ENCODE measurements around the gene GRAMD2A.
"Not testable (repeated sequence)": the region's sequence is repeated elsewhere in the genome, so short reads cannot be mapped to it uniquely, and the experiment has no call there.

GRAMD2A gene

DNA sequence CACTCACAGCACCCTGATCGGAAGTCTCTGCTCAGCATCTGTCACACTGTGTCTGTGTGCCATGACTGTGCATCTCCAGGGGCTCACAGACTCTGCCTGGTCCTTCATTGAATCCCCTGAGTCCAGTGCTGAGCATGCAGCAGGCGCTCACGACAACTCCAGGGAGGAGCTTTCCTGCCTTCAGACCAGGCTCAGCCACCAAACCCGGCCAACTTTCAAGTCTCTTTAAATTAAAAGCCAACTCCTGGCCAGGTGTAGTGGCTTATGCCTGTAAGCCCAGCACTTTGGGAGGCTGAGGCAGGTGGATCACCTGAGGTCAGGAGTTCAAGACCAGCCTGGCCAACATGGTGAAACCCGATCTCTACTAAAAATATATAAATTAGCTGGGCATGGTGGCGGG lies 24.2 kb downstream of the GRAMD2A start:
- Histone ChIP-seq H3K9me3 (no peaks in the 10 kb centered on the region), H3K4me1 (ENCODE audit: control insufficient read depth in 1 of 2, insufficient read depth in 1 of 2, low read depth in 1 of 2, low read length in 1 of 2) (no peaks in the 10 kb centered on the region), H3K27ac (no peak overlapping the region), H3K36me3 (no peaks in the 10 kb centered on the region), H3K27me3 (peaks cover 9% of the 10 kb centered on the region), H3K4me3 (ENCODE audit: low read depth in 1 of 2, low read length in 1 of 2) (no peak overlapping the region)
- TF ChIP-seq, protein P1, sequence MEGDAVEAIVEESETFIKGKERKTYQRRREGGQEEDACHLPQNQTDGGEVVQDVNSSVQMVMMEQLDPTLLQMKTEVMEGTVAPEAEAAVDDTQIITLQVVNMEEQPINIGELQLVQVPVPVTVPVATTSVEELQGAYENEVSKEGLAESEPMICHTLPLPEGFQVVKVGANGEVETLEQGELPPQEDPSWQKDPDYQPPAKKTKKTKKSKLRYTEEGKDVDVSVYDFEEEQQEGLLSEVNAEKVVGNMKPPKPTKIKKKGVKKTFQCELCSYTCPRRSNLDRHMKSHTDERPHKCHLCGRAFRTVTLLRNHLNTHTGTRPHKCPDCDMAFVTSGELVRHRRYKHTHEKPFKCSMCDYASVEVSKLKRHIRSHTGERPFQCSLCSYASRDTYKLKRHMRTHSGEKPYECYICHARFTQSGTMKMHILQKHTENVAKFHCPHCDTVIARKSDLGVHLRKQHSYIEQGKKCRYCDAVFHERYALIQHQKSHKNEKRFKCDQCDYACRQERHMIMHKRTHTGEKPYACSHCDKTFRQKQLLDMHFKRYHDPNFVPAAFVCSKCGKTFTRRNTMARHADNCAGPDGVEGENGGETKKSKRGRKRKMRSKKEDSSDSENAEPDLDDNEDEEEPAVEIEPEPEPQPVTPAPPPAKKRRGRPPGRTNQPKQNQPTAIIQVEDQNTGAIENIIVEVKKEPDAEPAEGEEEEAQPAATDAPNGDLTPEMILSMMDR (IDR thresholded peaks at IDR 0.05): no peak

DNA sequence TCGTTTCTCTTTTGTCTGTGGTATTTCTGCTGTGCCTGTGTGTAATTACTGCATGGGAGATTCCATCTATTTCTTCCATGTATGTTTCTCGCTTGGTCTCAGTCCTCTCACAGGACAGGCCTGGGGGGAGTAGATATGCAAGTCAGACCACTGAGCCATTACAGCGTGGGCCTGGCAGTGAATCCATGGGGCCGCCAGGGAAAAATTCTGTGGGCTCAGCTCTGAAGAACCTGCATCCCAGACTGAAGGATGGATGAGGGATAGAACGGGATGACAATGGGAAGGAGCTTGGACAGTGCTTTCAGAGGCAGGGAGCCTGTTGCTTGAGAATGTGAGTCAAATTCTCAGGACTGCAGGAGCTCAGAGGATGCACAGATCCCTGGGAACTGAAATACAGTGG lies 24.8 kb downstream of the GRAMD2A start:
- Histone ChIP-seq H3K27me3 (peaks cover 14% of the 10 kb centered on the region), H3K4me3 (ENCODE audit: low read depth in 1 of 2, low read length in 1 of 2) (no peak overlapping the region), H3K9me3 (no peaks in the 10 kb centered on the region), H3K27ac (no peak overlapping the region), H3K36me3 (no peaks in the 10 kb centered on the region), H3K4me1 (ENCODE audit: control insufficient read depth in 1 of 2, insufficient read depth in 1 of 2, low read depth in 1 of 2, low read length in 1 of 2) (no peaks in the 10 kb centered on the region)
- TF ChIP-seq, protein P1 (IDR thresholded peaks at IDR 0.05): no peak

DNA sequence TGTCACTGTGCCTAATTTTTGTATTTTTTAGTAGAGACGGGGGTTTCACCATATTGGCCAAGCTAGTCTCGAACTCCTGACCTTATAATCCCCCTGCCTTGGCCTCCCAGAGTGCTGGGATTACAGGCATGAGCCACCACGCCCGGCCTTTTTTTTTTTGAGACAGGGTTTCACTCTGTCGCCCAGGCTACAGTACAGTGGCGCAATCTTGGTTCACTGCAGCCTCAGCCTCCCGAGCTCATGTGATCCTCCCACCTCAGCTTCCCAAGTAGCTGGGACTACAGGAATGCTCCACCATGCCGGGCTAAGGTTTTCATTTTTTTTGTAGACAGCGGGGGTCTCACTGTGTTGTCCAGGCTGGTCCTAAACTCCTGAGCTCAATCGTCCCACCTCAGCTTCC lies 25.6 kb downstream of the GRAMD2A start:
- not testable (repeated sequence) for H3K4me3 ChIP-seq (ENCODE audit: low read depth in 1 of 2, low read length in 1 of 2); H3K9me3 ChIP-seq; H3K27ac ChIP-seq; H3K4me1 ChIP-seq (ENCODE audit: control insufficient read depth in 1 of 2, insufficient read depth in 1 of 2, low read depth in 1 of 2, low read length in 1 of 2); H3K36me3 ChIP-seq
- H3K27me3 ChIP-seq: peaks cover 14% of the 10 kb centered on the region

DNA sequence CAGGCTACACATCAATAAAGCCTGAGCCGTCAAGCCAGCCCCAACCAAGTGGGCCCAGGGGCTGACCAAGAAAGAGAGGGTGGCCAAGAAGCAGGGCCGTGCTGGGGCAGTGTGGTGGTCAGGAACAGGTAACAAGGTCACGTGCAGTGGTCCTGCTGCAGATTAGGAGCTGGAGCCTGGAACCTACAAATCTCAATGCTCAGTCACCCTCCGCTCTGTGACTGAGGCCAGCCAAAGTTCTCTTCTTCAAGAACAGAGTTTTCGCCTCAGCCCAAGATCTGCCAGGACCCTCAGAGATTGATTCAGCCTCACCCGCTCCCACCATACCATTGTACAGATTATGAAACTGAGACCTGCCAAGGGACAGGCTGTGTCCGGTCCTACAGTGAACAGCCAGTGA lies 26.9 kb downstream of the GRAMD2A start:
- Histone ChIP-seq H3K4me3 (ENCODE audit: low read depth in 1 of 2, low read length in 1 of 2) (no peak overlapping the region), H3K27me3 (peaks cover 14% of the 10 kb centered on the region), H3K4me1 (ENCODE audit: control insufficient read depth in 1 of 2, insufficient read depth in 1 of 2, low read depth in 1 of 2, low read length in 1 of 2) (no peaks in the 10 kb centered on the region), H3K9me3 (no peaks in the 10 kb centered on the region), H3K27ac (no peak overlapping the region), H3K36me3 (no peaks in the 10 kb centered on the region)
- TF ChIP-seq, protein P1 (IDR thresholded peaks at IDR 0.05): no peak

DNA sequence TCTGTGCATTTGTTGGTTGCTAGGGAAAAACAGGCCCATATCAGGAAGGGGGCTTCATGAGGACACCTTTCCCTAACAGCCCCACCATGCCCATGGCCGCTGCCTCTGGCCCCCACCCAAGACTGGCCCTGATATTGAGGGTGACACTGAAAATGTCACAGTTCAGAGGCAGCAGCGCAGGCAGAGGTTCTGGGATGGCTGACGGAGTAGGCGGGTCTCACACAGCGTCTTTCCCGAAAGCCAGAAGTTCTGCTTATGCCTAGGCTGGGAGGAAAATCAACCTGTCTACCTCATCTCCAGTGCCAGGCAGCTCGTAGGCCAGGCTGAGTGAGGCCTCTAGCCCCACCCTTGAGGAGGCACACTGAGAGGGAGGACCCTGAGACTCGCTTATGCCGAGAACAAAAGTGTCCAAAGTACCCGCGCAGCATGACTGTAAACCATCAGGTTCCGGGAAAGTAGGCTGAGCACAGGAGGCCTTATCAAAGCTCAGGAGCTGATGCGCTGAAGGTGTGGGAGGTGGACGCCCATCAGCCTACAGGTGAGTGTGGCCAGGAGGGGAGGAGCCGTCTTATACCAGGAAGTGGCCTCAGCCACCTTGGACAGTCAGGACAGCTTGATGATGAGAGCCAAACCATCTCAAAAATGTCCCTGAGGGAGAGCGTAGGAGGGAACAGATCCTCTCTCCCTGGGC lies 27.5 kb downstream of the GRAMD2A start:
- TF ChIP-seq, protein P1 (IDR thresholded peaks at IDR 0.05): no peak
- peaks cover 14% of the 10 kb centered on the region for H3K27me3 ChIP-seq
- no peak overlapping the region for H3K27ac ChIP-seq
- H3K4me3 ChIP-seq (ENCODE audit: low read depth in 1 of 2, low read length in 1 of 2): no peak overlapping the region
- no peaks in the 10 kb centered on the region for H3K4me1 ChIP-seq (ENCODE audit: control insufficient read depth in 1 of 2, insufficient read depth in 1 of 2, low read depth in 1 of 2, low read length in 1 of 2)
- no peaks in the 10 kb centered on the region for H3K9me3 ChIP-seq
- no peaks in the 10 kb centered on the region for H3K36me3 ChIP-seq

DNA sequence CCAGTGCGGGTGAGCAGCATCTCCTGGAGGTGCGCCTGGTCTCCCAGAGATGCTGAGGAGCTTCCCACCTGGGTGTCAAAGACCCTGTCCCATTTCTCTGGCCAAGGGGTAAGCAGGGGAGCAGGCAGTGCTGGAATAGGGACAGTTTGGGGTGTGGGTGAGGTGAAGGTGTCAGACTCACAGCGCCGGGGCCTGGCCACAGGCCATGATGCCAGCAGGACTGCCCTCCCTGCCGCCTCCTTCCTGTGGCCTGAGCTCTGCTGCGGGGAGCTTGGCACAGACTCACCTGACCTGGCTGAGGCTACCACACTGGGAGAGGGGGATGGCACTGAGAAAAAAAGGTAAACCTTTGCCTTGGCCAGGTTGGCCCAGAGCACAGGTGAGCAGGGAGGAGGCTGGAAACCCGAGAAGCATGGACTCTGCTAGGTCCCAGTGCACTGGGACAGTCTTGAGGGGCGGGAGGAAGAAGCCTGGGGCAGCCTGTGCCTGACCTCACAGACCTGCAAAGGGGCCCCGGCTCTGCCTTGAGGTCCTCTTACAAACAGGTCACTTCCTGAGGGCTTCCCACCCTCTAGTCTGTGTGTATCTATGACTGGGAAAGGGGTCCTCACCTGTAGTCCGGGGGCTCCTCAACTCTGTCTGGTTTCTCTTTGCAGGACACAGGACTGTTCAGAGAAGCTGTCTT lies 28.2 kb downstream of the GRAMD2A start:
- Histone ChIP-seq H3K9me3 (no peaks in the 10 kb centered on the region), H3K4me3 (ENCODE audit: low read depth in 1 of 2, low read length in 1 of 2) (no peak overlapping the region), H3K36me3 (no peaks in the 10 kb centered on the region), H3K27me3 (peaks cover 11% of the 10 kb centered on the region), H3K27ac (no peak overlapping the region), H3K4me1 (ENCODE audit: control insufficient read depth in 1 of 2, insufficient read depth in 1 of 2, low read depth in 1 of 2, low read length in 1 of 2) (no peaks in the 10 kb centered on the region)
- TF ChIP-seq, protein P1 (IDR thresholded peaks at IDR 0.05): no peak

Data from neutrophil (primary cell).